ENCODE results near the gene PRKCQ. TPM values are rescaled to one million over a fixed set of nuclear protein-coding genes. Genes with fewer than 3 reads are reported as not detected.

PRKCQ gene
- 2.4 TPM for total RNA-seq (ENCODE audit: insufficient read depth, low replicate concordance)

GRCh38 chr10:6579904-6580278 lies at the start of gene PRKCQ:
Gene PRKCQ (minus strand): TSS chr10:6580276. CDS start chr10:6515135, 65,141 bp downstream.
- DNase-seq (ENCODE audit: low spot score), result peak; percentile 4

DNA sequence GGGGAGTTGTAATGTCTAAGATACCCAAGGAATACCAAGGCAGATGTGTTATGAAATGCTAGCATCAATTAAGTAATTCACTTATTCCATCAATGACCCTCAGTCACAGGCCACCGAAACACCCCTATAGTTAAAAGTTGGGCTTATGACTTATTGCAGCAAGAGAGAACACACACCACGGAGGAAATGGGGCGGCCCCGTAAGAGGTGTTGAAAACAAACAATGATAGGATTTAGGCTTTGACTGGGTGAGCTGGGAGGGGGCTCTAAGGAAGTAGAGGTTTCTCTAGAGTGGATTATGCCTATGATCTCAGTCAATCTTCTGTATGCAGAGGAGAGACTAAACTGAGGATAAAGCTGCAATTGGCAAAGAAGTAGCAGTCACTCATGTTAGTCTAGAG lies 45.4 kb upstream of the PRKCQ start:
- DNase-seq (ENCODE audit: low spot score), result no peak

GRCh38 chr10:6624392-6624791 lies 44.3 kb upstream of the PRKCQ start:
- no peak for DNase-seq (ENCODE audit: low spot score)

DNA sequence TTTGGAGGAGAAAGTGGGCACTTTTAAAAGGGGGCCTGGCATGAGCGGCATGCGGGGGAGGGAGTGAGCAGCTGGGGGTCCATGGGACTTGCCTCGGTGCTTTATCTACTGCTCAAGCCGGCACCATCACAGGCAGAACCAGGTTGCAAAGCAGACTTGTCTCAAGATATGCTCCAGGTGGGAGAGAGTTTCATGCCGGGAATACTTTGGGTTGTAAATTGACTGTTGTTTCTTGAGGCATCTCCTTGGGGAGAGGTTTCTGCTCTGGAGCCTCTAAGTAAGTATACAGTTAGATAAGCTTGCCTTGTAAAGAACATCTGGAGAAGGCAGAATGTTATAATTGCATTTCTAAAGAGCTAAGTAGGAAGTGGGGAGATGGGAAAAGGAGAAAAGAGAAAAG lies 42.8 kb upstream of the PRKCQ start:
- DNase-seq (ENCODE audit: low spot score), result no peak

GRCh38 chr10:6621536-6621935 lies 41.5 kb upstream of the PRKCQ start:
- no peak for DNase-seq (ENCODE audit: low spot score)

GRCh38 chr10:6619660-6620059 lies 39.6 kb upstream of the PRKCQ start:
- DNase-seq (ENCODE audit: low spot score), result no peak

GRCh38 chr10:6618340-6618739 lies 38.3 kb upstream of the PRKCQ start:
- no peak for DNase-seq (ENCODE audit: low spot score)

- no peak for DNase-seq (ENCODE audit: low spot score)
Observed at GRCh38 chr10:6617309-6618076, 37.4 kb upstream of the PRKCQ start.

DNA sequence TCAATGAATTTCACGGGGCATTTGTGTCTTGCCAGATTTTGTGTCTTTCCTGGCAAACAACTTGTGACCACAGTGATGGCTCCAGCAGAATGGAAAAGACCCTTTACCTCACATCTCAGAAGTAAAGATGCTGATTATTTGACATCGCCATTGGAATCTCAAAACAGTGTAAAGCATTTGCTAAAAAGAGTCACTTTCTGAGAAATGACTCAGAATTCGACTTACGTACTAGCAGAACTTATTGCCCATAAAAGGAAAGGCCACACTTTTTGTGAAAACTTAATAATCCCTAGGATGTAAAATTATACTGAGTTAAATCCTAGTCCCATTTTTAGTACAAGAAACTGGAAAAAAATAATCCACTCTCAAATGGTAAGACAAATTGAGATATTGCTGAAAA lies 35.9 kb upstream of the PRKCQ start:
- no peak for DNase-seq (ENCODE audit: low spot score)

DNA sequence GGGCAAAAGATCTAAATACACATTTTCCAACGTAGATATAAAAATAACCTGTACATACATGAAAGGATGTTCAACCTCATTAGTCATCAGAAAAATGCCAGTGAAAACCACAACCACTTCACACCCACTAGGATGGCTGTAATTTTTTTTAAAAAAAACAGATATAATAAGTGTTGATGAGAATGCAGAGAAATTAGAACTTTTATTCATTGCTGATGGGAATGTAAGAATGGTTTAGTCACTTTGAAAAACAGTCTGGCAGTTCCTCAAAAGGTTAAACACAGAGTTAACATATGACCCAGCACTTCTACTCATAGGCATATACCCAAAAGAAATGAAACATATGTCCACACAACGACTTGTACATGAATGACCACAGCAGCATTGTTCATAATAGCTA lies 32.3 kb upstream of the PRKCQ start:
- DNase-seq (ENCODE audit: low spot score), result no peak

GRCh38 chr10:6610647-6611046 lies 30.6 kb upstream of the PRKCQ start:
- no peak for DNase-seq (ENCODE audit: low spot score)

GRCh38 chr10:6609625-6610024 lies 29.5 kb upstream of the PRKCQ start:
- no peak for DNase-seq (ENCODE audit: low spot score)

DNA sequence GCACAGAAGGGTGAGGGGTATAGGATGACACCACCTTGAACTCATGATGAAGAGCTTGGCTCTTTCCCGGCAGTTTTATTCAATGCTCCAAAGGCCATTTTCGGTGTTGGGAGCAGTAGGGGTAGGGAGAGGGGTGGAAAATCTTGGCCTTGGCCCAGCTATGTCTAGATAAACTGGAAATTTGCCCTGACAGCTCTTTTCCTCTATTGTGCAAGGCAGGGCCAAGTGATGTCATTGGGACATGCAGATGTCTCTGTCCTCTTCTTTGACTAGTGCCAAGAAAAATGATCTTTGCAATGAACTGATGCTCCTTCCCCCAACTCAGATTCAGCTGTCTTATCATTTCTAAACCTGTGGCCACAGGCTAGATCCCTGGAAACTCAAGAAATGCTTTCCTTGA lies 27.7 kb upstream of the PRKCQ start:
- no peak for DNase-seq (ENCODE audit: low spot score)

- DNase-seq (ENCODE audit: low spot score), result no peak
Observed at GRCh38 chr10:6607182-6607581, 27.1 kb upstream of the PRKCQ start.

- no peak for DNase-seq (ENCODE audit: low spot score)
Observed at GRCh38 chr10:6603142-6604125, 23.4 kb upstream of the PRKCQ start.

DNA sequence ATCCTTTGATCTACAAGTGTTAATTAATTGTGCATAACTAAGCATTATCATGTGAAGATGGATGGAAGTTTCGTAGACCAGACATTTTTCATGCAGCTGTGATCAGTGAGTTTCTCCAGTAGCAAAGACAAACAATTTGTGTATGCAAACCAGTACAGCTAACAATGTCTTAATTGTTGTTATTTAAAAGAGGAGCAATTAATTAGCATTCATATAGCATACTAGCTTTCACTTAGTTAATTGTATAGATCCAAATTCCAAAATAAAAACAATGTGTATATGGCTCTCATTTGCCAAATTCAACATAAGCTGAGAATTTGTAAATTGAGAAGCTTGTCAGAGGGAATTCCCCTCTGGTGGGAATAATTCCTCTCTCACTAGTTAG lies 22.6 kb upstream of the PRKCQ start:
- no peak for DNase-seq (ENCODE audit: low spot score)

GRCh38 chr10:6602026-6602699 lies 22.1 kb upstream of the PRKCQ start:
- DNase-seq (ENCODE audit: low spot score), result no peak

DNA sequence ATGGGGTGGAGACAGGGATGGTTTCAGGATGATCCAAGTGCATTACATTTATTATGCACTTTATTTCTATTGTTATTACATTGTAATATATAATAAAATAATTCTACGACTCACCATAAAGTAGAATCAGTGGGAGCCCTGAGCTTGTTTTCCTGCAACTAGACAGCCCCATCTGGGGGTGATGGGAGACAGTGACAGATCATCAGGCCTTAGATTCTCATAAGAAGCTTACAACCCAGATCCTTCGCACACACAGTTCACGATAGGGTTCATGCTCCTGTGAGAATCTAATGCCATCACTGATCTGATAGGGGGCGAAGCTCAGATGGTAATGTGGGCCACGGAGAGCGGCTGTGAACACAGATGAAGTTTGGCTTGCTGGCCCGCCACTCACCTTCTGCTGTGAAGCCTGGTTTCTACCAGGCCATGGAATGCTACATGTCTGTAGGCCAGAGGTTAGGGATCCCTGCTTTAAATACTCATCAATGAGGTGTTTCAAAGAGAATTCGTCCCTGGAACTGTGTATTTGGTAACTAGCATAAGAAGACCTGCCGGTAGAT lies 21.2 kb upstream of the PRKCQ start:
- DNase-seq (ENCODE audit: low spot score), result no peak

- no peak for DNase-seq (ENCODE audit: low spot score)
Observed at GRCh38 chr10:6600224-6600987, 20.3 kb upstream of the PRKCQ start.

GRCh38 chr10:6598679-6599078 lies 18.6 kb upstream of the PRKCQ start:
- DNase-seq (ENCODE audit: low spot score), result no peak

DNA sequence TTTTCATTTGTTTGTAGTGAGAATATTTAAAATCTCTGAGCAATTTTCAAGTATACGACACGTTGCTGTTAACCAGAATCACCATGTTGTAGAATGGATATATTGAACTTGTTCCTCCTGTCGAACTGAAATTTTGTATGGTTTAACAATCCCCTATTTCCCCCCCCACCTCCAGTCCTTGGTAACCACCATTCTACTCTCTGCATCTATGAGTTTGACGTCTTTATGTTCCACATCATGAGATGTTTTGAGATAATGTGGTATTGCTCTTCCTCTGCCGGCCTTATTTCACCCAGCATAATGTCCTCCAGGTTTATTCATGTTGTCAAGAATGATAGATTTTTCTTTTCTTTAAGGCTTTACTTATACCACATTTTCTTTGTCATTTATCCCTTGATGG lies 17.4 kb upstream of the PRKCQ start:
- no peak for DNase-seq (ENCODE audit: low spot score)

Data from umbilical cord (tissue), 2 donors.